ENCODE data around the gene FGD2. TPM values are rescaled to one million over a fixed set of nuclear protein-coding genes. Genes with fewer than 3 reads are reported as not detected.

The FGD2 gene
- total RNA-seq, 1 donor from 2014 or later, result 56.9 TPM

- Histone ChIP-seq H3K27me3 (no peaks in the 10 kb centered on the region), H3K4me3 (no peak overlapping the region), H3K4me1 (no peaks in the 10 kb centered on the region), H3K27ac (peak overlapping the region; percentile 80), H3K36me3 (no peaks in the 10 kb centered on the region), H3K9me3 (no peaks in the 10 kb centered on the region)
- peak; percentile 76 for ATAC-seq
- no peak for TF ChIP-seq CTCF (IDR thresholded peaks at IDR 0.05)
- peak; percentile 84 for DNase-seq
- intact Hi-C loops (cut with DNase I), result no loop called here
Measured at GRCh38 chr6:36997811-36998722, 7.4 kb upstream of the FGD2 start.

GRCh38 chr6:36998723-36999038 lies 6.8 kb upstream of the FGD2 start:
- H3K27me3 ChIP-seq, result no peaks in the 10 kb centered on the region
- intact Hi-C loops (cut with DNase I), result no loop called here
- no peak for TF ChIP-seq CTCF (IDR thresholded peaks at IDR 0.05)
- H3K27ac ChIP-seq, result peak overlapping the region; percentile 80
- H3K4me3 ChIP-seq, result no peak overlapping the region
- no peaks in the 10 kb centered on the region for H3K36me3 ChIP-seq
- no peaks in the 10 kb centered on the region for H3K9me3 ChIP-seq
- DNase-seq (no peak), ATAC-seq (no peak)
- H3K4me1 ChIP-seq, result no peaks in the 10 kb centered on the region

- intact Hi-C loops (cut with DNase I), result no loop called here
- H3K9me3 ChIP-seq, result no peaks in the 10 kb centered on the region
- no peaks in the 10 kb centered on the region for H3K27me3 ChIP-seq
- H3K36me3 ChIP-seq, result no peaks in the 10 kb centered on the region
- ATAC-seq, result no peak
- no peaks in the 10 kb centered on the region for H3K4me1 ChIP-seq
- no peak overlapping the region for H3K4me3 ChIP-seq
- no peak for TF ChIP-seq CTCF (IDR thresholded peaks at IDR 0.05)
- DNase-seq, result no peak
- peak overlapping the region; percentile 80 for H3K27ac ChIP-seq
Measured at GRCh38 chr6:36999061-36999750, 6.2 kb upstream of the FGD2 start.

- DNase-seq (no peak), ATAC-seq (no peak)
- H3K27ac ChIP-seq, result no peak overlapping the region
- H3K4me1 ChIP-seq, result no peaks in the 10 kb centered on the region
- no peaks in the 10 kb centered on the region for H3K36me3 ChIP-seq
- no peaks in the 10 kb centered on the region for H3K27me3 ChIP-seq
- H3K9me3 ChIP-seq, result no peaks in the 10 kb centered on the region
- no peak overlapping the region for H3K4me3 ChIP-seq
- intact Hi-C loops (cut with DNase I), result no loop called here
- no peak for TF ChIP-seq CTCF (IDR thresholded peaks at IDR 0.05)
Measured at GRCh38 chr6:36999751-37000125, 5.7 kb upstream of the FGD2 start.

- Histone ChIP-seq H3K27ac (no peak overlapping the region), H3K4me3 (no peak overlapping the region), H3K36me3 (no peaks in the 10 kb centered on the region), H3K9me3 (no peaks in the 10 kb centered on the region), H3K27me3 (no peaks in the 10 kb centered on the region), H3K4me1 (no peaks in the 10 kb centered on the region)
- no peak for TF ChIP-seq CTCF (IDR thresholded peaks at IDR 0.05)
- DNase-seq, result no peak
- ATAC-seq, result no peak
- intact Hi-C loops (cut with DNase I), result no loop called here
Measured at GRCh38 chr6:37004044-37004980, 1.1 kb upstream of the FGD2 start.

Data from upper lobe of right lung (tissue), 1 donor.